COLO829 (cell line): ENCODE data around the gene DEPDC5.
A peak's percentile ranks its signal among the peaks of the same experiment; 100 is the strongest.

Experiments used
- DNase-seq: peaks from one replicate; pipeline ENCODE4 v3.0.0; 2012; ENCODE audit warnings: low spot score

Gene DEPDC5

DNA sequence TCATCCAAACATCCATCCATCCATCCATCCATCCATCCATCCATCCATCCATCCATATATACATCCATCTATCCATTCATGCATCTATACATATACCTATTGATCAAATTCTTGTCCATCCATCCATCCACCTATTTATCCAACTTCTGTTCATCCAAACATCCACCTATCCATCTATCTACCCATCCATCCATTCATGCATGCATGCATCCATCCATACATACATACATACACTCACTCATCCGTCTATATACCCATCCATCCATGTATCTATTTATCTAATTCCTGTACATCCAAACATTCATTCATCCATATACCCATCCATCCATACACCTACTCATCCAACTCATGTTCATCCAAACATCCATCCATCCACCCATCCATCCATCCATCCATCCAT, 171.2 kb downstream of the DEPDC5 start:
- no peak for DNase-seq

DNA sequence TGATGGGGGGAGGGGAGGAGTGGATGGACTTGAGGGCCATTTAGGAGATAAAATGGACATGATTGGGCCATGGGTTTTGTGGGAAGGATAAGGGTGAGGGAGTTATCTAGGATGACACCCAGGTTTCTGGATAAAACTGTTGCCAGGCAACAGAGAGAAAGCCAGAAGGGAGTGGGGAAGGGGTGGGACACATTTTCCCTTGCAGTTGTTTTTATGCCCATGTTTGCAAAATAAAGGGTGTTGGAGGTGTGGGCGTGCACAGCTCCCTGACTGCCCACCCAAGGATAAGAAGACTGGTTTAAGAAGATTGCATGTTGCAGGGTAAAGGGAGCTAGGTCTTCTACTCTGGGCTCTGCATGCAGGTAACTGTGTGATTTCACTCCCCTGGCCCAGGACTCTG, 172.2 kb downstream of the DEPDC5 start:
- no peak for DNase-seq

DNA sequence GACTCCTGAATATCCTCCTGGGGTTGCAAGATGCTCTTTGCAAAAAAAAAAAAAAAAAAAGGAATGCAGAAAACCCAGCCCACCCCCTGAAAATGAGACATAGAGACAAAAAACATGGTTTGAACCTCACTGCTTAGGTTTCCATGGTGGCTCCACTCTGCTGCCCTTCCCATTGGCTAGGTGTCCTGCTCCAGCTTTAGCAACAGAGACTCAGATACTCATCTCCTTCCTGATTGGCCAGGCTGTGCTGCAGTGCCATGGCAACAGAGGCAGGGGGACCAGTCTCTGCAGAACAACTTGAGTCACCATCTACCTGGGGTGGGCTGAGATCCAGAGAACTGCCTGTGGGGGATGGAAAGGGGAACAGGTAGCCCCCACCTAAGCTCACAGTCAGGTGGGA, 173.2 kb downstream of the DEPDC5 start:
- DNase-seq: no peak

DNA sequence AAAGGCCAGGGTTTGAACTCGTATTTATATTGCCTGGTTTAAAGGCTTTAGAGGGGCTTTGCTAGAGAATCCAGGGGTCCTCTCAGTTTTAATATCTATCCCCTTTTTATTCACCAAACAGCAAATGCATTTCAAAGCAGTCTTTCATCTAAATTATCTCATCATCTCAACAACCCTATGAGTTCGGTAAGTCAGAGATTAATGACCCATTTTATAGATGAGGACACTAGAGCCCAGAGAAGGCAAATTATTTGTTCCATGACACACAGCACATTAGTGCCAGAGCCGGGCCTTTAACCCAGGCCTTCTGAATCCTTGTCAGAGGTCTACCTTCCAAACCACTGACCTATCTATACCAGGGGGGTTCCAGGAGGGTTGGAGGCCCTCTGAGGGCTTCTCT, 173.7 kb downstream of the DEPDC5 start:
- no peak for DNase-seq

DNA sequence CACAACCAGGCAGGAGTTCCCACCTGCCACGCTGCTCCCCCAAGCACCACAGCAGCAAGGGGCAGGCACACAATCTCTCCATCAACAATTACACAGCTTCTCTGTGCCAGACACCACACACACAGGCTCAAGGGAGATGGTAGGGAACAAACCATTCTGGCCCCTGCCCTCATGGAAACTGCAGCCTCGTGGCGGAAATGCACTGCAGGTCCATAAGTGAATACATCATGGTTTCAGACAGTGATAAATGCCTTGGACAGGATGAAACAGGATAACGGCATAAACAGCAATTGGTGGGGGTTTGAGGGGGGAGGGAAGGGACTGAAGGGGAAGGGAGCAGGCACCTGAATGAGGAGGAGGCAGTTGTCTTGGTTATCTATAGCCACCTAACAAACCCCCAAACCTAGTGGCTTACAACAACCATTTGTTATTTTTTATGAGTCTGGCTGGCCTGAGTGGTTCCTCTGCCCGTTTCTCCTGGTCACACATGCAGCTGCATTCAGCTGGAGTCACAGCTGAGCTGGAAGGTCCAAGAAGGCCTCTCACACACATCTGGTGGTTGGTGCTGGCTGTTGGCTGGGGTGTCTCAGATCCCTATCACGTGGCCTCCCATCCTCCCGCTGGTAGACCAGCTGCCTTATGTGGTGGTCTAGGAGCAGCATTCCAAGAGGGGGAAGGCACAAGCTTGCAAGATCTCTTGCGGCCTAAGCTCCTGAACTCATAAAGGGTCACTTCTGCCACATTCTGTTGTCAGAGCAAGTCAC, 175.5 kb downstream of the DEPDC5 start:
- no peak for DNase-seq

DNA sequence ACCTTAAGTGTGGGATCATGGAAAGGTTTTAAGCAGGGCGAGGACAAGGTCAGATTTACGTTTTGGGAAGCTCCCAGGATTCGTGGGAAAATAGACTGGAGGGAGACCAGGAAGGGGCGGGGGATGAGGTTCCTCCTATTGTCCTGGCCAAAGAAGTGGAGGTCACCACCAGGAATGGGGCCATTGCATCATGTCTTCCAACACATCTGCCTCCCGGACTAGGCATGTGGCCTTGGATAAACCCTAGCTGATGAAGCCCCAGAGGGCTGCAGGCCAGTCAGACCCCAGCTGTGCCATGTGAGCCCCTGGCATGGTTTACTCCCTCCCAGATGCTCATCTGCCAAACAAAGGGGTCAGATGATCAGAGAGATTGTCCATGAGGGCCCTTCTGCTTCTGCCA, 179.0 kb downstream of the DEPDC5 start:
- no peak for DNase-seq

DNA sequence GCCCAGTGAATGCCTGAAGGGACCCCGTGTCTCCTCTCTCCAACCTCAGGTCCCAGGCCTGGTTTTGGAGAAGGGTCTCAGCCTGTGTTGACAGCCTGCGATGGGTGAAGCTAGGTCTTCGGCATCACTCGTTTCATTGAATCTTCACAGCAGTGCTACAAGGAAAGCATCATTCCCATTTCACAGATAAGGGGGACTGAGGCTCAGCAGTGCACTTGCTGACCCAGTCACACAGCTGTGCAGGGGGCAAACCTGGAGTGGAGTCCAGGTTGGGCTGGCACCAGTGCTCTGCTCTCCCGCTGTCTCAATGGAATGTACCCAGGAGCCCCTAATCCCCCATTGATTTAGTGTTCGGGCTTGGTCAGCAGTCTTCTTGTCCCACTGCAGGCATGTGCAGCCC, 179.6 kb downstream of the DEPDC5 start:
- DNase-seq: no peak

DNA sequence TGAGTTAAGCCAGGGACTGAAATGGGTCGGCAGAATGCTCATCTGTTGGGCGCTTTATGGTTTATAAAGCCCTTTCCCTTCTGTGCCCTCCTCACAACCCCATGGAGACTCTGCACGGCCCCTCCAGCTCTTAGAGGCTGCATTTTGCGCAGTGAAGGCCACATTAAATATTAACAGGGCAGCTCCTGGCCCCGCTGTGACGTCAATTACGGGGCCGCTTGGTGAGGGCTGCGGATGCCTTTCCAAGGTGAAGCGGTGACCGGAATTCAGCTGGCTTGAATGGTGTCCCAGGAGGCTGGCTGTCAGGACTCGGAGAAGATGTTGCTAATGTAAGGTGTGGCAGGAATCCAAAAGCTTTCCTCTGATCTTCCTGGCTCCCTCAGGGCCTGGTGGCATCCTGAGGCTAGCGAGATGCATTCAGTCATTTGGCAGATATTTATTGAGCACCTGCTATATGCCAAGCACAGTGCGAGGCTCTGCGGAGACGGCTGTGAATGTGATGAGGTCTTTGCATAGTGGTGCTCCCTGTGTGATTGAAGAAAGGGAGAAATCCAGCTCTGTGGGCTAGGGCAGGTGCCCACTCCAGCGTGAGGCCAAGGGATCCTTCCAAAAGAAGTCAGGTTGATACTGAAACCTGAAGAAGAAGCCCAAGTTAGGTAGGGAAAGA, 180.1 kb downstream of the DEPDC5 start:
- DNase-seq: no peak

DNA sequence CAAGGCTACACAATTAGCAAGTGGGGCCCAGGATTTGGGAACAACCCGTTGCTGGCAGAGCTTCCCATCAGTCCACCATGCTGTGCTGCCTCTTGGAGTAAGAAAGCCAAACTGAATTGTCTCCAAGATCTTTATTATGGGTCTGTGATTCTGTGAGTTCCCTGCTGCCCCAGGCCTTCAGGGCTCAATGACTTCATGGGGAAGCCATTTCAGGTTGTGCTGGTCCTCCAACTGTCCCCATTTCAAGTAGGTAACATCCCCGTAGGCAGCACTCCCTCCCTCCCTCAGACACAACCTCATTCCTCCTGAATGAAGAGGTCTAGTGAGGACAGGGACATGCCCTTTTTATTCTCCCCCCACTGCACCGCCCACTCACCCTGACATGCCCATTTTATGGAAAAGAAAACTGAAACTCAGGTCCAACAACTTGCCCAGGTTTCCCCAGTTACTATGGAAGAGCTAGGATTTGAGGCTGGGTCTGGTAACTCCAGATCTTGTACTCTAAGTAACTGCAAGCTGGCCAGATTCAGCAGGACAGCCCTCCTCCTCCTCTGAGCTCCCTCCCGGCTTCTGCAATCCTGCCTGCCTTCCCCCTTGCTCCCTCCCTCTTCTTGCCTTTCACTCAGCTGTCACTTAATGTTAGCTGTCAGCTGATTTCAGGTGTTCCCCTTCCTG, 182.3 kb downstream of the DEPDC5 start:
- no peak for DNase-seq

DNA sequence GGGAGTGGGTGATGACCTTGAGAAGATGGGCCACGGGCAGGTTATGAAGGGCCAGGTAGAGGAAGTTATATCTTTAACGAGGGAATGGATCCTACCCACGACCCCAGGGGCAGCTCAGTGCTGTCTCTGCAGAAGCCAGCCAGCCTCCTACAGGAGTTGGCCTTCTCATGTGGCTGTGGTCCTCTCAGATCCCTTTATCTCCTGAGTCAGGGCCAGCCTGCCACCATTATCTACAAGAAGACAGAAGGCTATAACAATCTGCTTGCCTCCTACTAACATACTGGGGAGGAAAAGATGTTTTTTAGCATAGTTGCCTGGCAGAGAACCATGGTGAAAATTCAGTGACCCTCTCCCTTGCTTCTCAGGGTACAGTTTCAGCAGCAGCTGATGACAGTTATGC, 183.5 kb downstream of the DEPDC5 start:
- no peak for DNase-seq

DNA sequence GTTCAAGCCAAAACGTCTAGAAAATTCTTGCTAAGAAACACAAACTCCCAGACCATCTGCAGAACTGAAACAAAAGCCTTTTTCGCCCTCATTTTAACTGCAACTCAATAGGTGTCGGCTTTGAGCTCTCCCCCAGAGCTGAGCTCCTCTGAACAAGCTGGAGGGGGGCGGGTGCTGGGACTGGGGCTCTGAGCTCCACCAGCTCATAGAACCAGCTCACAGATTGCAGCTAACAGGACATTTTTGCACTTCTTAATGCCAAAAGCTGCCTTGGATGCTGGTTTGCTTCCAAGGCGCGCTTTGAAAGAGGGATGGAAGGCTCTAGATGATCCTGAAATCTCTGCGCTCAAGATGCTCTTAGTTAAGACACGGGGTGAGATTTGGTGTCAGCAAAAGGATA, 184.5 kb downstream of the DEPDC5 start:
- no peak for DNase-seq

DNA sequence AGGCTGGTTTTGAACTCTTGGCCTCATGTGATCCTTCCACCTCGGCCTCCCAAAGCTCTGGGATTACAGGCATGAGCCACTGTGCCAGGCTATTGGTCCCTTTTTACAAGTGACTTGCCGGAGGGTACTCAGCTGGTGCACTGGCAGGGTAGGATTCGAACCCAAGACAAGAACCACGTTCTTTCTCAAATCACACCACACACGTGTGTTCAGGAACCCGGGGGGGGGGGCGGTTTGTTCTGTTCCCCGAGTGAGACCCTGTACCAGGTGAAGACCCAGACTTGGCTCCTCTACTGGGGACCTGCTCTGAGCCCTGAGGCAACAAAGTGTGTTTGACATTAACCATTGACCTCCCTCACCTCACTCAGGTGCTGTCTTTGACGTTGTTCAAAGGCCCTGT, 186.7 kb downstream of the DEPDC5 start:
- no peak for DNase-seq

DNA sequence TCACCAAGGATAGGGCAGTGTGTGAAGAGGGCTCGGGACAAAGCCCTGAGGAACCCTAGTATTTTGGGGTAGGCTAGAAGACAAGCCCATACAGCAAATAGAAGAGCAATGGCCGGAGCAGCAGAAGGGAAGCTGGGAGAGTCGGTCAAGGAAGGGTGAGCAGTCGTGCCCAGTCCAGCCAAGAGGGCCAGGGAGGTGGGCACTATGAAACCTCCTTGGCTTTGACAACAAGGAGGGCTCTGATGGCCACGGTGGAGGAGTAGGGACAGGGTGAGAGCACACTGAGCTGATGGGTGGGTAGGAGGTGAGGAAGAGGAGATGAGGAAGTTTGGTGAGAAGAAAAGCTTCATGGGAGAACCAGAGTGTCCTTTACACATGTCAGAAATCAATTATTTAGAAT, 188.3 kb downstream of the DEPDC5 start:
- no peak for DNase-seq

DNA sequence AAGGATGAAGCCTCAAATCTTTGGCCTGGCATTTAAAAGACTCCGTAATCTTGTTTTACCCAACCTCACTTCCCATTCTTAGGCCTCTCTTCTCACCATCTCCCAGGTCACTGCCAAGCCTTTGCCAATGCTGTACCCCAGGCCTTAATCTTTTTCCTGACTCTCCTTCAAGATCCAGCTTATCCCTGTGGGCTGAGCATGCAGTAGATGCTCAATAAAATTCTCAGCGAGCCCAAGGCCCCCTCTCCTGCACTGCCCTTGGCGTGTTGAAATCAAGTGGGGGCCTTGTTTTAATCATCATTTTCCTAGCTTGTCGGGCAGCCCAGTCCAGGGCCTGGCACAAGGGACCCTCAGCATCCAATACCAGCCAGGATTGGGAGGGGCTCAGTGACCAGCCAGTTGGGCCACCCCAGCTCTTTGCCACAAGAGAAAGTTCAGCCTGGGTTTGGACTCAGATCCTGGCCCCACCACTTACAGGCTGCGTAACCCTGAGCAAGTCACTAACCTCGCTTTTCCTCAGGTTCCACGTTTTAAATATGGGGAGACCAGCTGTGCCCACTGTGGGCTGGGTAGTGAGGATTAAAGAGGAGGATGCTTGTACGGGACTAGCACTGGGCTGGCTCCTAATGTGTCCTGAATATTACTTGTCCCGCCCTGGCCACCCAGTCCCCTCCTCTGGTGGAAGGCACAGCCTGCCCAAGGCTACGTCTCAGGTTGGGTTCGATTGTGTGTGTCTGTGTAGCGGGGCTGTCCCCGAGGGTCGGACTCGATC, 189.6 kb downstream of the DEPDC5 start:
- no peak for DNase-seq

DNA sequence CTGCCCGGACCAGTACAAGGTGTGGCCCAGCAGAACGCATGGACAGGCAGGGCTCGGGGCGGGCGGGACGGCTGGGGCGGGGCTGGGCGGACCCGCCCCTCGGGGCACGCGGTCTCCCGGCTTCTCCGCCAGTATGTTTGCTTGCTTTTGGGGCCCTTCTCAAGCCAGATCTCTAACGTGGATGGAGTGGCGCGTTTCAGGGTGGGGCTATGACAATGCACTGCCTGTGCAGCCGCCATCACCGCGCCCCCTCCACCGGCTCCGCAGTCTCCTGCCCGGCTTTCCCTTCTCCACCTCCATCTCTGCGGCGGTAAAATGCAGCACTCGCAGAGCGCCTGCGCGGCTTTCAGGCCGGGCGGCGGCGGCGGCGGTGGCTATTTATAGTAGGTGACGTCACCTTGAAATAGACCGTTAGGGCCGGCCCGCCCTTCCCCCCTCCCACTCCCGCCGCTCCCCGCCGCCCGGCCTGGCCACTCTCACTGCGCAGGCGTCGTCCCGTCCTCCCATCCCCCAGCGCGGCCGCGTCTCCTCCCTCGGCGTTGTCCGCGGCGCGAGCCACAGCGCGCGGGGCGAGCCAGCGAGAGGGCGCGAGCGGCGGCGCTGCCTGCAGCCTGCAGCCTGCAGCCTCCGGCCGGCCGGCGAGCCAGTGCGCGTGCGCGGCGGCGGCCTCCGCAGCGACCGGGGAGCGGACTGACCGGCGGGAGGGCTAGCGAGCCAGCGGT, 190.3 kb downstream of the DEPDC5 start, which contains the start of gene YWHAH:
TSS of gene YWHAH (plus strand) at position 558 of the 722 bp plus-strand sequence. CDS start 199 bp downstream, outside the sequence.
- peak; percentile 100 for DNase-seq

DNA sequence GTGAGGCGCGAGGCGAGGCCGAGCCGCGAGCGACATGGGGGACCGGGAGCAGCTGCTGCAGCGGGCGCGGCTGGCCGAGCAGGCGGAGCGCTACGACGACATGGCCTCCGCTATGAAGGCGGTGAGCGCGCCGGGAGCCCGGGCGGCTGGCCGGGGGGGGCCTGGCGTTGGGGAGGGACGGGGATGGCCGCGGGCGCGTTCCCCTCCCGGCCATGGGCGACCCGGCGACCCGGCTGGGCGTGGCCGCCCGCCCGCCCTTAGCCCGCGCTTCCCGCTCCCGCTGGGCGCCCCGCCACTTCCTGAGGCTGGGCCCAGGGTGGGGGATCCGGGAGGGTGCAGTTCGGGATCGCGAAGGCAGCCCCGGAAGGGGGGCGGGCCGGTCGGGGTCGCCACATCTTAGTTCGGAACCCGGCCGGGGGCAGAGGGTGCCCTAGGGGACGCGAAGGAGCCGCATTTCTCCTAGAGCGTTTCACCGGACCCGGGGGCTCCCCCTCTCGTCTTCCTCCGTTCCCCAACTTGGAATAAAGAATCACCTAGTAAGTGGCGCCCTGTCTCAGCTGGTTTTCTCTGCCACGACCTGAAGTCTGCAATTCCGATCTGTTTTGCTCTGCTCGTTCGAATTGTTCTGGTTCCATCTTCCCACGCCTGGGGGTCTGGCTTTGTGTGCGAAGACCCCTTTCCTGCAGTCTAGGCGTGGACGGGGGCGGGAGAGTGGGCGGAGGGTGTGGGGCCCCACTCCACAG, 191.1 kb downstream of the DEPDC5 start:
- DNase-seq: no peak

DNA sequence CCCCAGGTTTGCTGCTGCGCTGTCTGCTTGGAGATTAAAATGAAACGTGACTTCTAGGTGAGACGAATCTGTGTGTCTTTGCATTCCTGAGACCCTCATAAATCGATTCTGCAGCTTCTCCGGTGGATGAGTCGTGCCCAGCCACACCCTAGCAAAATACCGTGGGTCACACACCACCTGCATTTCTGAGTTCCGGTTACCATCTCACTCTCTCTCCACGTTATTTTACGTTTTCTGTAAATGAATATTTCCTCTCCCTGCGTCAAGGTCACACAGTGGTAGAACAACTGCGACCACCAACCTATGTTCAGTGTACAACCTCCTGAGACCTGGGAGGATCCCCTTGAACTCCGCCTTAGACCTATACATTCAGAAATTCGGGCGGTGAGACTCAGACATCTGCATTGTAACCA, 191.6 kb downstream of the DEPDC5 start:
- no peak for DNase-seq

DNA sequence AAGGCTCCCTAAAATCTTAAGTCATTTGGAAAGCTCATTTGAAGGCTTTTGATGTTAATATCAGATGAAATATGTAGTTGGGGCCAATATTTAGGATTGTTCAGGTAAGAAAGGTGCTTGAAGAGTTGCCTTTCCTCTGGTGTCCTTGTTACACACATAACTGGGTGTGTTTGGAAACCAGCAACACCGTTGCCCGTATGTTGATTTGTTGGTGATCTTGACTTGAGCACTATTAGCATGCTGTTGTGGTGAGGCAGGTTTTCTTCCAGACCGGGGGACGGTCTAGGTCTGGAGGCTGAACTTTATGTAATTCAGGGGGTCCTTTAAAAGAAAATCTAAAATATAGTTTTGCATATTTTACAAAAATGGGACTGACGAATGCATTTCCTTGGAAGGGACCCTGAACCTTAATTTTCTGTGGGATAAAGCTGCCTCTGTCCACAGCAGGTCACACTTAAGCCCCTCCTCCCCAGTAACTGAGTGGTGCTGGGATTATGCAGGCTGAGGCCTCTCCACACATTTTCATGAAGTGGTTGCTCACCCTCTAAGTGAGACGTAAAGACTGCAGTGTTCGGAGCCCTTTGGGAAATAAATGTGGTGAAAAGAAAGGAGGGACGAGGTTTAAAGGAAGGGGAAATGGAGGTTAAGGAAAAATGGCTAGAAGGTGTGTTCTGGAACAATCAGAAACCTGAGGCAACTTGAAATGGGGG, 192.3 kb downstream of the DEPDC5 start:
- no peak for DNase-seq

DNA sequence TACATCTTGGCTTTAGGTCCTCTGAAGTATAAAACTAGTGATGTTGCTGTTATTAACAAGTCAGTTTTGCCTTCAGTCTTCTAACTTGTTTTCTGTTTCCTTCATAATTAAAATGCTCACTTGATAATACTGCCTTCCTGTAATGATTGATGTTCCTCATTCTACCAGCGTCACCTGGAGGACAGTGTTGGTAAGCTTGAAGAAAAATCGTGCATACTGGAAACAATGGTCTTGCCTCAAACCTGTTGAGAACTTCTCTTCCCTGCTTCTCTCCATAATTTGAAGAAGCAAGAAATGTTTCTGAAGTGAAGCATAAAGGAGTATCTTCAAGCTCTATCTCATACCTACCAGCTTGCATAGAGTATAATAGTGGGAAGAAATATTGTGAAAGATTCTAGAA, 193.5 kb downstream of the DEPDC5 start:
- no peak for DNase-seq

DNA sequence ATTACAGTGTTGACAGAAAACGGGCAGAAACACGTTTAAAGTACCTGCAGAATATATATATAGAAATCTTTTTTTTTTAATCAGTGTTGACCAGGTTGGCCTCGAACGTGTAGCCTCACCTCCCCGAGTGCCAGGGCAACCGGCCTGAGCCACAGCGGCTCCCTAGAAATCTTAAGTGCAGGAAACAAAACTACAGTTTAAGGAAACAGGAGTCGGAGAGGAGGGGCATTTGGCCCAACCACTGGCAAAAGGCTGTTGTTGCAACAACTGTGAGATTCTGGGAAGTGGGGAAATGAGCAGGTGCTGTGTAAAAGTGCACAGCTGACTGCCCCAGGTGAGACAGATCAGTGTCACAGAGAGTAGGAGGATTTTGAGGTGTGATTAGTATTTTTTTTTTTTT, 194.2 kb downstream of the DEPDC5 start:
- no peak for DNase-seq
